Calu3 (cell line): ENCODE measurements around the gene AOAH. TPM values are rescaled to one million over a fixed set of nuclear protein-coding genes. Genes with fewer than 3 reads are reported as not detected.

ENCODE experiments used
- BruUV-seq: library from RNA; stranded (reverse); fragments of 400-500 nt; replicated peaks from 2 replicates; lab custom pipeline; 2021; lab: Mats Ljungman, UMichigan
- CTCF ChIA-PET: fragments of 300-600 bp; sonication (Branson Sonifier 250); formaldehyde crosslinking; loops from one replicate; lab custom pipeline; 2022; ENCODE audit warnings: antibody characterized with exemption; lab: Charles Lee
- DNase-seq: peaks from one replicate; pipeline ENCODE4 v3.0.0; 2022
- H3K27ac Mint-ChIP-seq: one replicate; pipeline ENCODE4 v1.8.0; 2022; ENCODE audit warnings: mixed read lengths; ENCODE audit not compliant: unreplicated experiment
- H3K27me3 Mint-ChIP-seq: one replicate; pipeline ENCODE4 v1.8.0; 2022; ENCODE audit warnings: mixed read lengths; ENCODE audit not compliant: unreplicated experiment
- H3K36me3 Mint-ChIP-seq: one replicate; pipeline ENCODE4 v1.8.0; 2022; ENCODE audit warnings: mild to moderate bottlenecking, moderate library complexity, mixed read lengths; ENCODE audit not compliant: insufficient read depth, unreplicated experiment
- H3K4me1 Mint-ChIP-seq: one replicate; pipeline ENCODE4 v1.8.0; 2022; ENCODE audit warnings: mild to moderate bottlenecking, low read depth, mixed read lengths; ENCODE audit not compliant: unreplicated experiment
- H3K4me3 Mint-ChIP-seq: one replicate; pipeline ENCODE4 v1.8.0; 2022; ENCODE audit warnings: mild to moderate bottlenecking, low read depth, moderate library complexity, mixed read lengths; ENCODE audit not compliant: unreplicated experiment
- H3K9me3 Mint-ChIP-seq: one replicate; pipeline ENCODE4 v1.8.0; 2022; ENCODE audit warnings: low read depth, mixed read lengths; ENCODE audit not compliant: unreplicated experiment
- intact Hi-C: fragments of 100-400 bp; cut with micrococcal nuclease; formaldehyde crosslinking; loops from one replicate; pipeline ENCODE4 v1.10.0; 2022; ENCODE audit not compliant: unreplicated experiment
- total RNA-seq: library from RNA; stranded (reverse); gene quantifications from 2 replicates; pipeline ENCODE4 v1.2.3, GENCODE V29; 2022
- TF ChIP-seq, protein P1 (sequence below): fragments of 200-600 bp; IDR thresholded peaks from one replicate; pipeline ENCODE4 v1.8.0; 2022; ENCODE audit warnings: antibody characterized with exemption; ENCODE audit not compliant: unreplicated experiment

AOAH gene
- total RNA-seq, 1 experiment from 2014 or later: not detected

DNA sequence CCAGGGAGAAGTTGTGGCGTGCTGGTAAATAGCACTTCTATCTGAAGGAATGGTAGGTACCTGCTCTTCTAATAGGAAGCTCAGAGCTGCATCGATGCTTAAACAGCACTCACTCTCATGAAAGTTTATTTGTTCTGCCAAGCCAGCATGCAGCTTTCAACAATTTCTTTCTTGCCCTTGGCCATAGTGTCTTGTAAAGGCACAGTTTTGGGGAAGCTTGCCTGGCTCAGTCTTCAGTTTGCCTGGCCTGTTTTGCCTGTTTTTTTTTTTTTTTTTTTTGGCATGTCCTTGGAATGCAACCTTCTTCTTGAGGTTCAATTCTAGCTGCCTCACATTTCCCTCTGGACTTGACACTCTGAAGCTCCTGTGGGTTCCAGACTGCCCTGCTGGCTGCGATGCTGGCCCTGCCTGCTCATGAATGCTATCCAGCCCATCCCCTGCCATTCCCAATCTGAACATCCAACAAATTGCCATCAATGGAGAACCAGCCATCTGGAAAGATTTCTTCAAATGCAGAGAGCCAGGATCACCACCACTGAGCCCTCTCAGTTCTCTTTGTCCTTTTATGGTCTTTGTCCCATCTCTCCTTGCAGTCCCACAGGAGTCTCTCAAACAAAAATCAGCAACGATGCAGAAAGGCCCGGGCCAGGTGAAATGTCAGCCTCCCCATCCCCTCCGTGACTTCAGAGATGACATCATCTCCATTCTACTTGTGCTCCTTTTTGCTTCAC is 200.8 kb downstream of the AOAH start:
- no peak for DNase-seq
- Mint-ChIP-seq H3K27me3 (peaks cover 12% of the 10 kb centered on the region), H3K27ac (no peak overlapping the region), H3K4me3 (no peak overlapping the region), H3K36me3 (no peaks in the 10 kb centered on the region), H3K4me1 (peaks cover 23% of the 10 kb centered on the region), H3K9me3 (no peaks in the 10 kb centered on the region)
- CTCF ChIA-PET: no interaction called here
- intact Hi-C loops: no loop called here
- BruUV-seq: no TSS peak
- TF ChIP-seq, protein P1, sequence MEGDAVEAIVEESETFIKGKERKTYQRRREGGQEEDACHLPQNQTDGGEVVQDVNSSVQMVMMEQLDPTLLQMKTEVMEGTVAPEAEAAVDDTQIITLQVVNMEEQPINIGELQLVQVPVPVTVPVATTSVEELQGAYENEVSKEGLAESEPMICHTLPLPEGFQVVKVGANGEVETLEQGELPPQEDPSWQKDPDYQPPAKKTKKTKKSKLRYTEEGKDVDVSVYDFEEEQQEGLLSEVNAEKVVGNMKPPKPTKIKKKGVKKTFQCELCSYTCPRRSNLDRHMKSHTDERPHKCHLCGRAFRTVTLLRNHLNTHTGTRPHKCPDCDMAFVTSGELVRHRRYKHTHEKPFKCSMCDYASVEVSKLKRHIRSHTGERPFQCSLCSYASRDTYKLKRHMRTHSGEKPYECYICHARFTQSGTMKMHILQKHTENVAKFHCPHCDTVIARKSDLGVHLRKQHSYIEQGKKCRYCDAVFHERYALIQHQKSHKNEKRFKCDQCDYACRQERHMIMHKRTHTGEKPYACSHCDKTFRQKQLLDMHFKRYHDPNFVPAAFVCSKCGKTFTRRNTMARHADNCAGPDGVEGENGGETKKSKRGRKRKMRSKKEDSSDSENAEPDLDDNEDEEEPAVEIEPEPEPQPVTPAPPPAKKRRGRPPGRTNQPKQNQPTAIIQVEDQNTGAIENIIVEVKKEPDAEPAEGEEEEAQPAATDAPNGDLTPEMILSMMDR: no peak

DNA sequence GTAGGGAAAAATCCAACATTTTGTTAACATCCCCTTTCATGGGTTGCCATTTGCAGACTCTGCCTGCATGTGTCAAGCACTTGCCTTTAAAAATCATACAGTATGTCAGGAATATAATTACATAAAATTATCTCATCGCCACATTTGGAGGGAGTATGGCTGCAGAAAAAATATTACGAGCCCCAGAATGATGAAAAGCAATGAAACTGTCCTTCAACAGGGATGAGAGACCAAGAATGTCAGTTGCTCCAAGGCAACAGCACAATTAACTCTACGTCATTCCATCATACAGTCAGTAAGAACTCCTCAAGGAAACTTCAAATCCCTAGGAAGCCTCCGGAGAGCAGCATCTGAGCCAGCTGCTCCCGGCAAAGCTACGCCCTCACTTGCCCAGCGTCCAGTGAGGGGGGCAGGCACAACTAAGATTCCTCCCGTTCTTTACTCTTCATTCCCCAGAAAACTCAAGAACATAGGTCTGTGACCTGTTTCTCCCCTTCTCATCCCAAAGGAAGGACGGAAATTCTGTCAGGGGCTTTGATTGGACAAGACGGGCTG is 201.8 kb downstream of the AOAH start:
- H3K36me3 Mint-ChIP-seq: no peaks in the 10 kb centered on the region
- no peaks in the 10 kb centered on the region for H3K9me3 Mint-ChIP-seq
- H3K27me3 Mint-ChIP-seq: peaks cover 12% of the 10 kb centered on the region
- CTCF ChIA-PET: interaction anchor here (1.0 kb wide), 1 partner anchor 12 kb away, joined by 4 read pairs; no protein-coding TSS in a partner anchor
- TF ChIP-seq, protein P1: no peak
- BruUV-seq: no TSS peak
- no peak for DNase-seq
- intact Hi-C loops: no loop called here
- no peak overlapping the region for H3K4me3 Mint-ChIP-seq
- no peak overlapping the region for H3K27ac Mint-ChIP-seq
- peaks cover 22% of the 10 kb centered on the region for H3K4me1 Mint-ChIP-seq

DNA sequence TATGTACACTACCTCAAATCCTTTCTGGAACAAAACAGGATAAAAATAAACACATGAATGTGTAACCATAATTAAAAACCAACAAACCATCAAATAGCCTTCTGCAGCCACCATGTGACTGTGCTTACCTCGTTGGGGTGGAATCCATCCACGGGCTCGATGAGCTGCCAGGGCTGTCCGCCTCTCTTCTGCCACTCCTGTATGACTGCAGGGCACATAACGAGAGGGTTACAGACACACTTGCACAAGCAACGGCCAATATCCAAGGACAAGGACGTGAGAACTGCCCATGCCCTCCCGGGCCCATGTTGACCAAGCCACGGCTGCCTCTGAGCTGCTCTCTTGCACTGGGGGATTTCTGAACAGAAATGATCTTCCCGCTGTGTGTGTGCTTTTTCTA is 202.4 kb downstream of the AOAH start:
- TF ChIP-seq, protein P1: no peak
- no peaks in the 10 kb centered on the region for H3K36me3 Mint-ChIP-seq
- peaks cover 12% of the 10 kb centered on the region for H3K27me3 Mint-ChIP-seq
- CTCF ChIA-PET: interaction anchor here (1.0 kb wide), 1 partner anchor 11 kb away, joined by 4 read pairs; no protein-coding TSS in a partner anchor
- intact Hi-C loops: no loop called here
- H3K27ac Mint-ChIP-seq: no peak overlapping the region
- no TSS peak for BruUV-seq
- peaks cover 16% of the 10 kb centered on the region for H3K4me1 Mint-ChIP-seq
- no peaks in the 10 kb centered on the region for H3K9me3 Mint-ChIP-seq
- DNase-seq: no peak
- no peak overlapping the region for H3K4me3 Mint-ChIP-seq

DNA sequence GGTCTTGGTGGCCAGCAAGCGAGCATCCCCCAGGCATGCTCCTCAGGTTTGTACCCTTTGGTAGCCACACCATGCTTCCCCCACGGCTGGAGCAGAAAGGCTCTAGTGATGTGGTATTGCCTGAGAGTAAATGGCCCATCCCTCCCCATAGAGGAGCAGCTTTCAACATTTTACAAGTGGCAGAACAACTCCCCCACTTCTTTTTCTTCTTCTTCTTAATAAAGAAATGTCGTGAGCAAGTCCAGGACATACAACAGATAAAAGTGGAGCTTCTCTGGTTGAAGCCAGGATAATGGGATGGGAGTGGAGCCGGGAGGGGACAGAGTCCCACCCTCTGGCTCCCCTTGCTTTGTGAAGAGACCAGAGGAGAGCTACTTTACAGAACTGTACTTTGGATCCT is 203.2 kb downstream of the AOAH start:
- CTCF ChIA-PET: interaction anchor here (0.6 kb wide), 1 partner anchor 89 kb away, joined by 3 read pairs; no protein-coding TSS in a partner anchor
- no peak overlapping the region for H3K27ac Mint-ChIP-seq
- no peak overlapping the region for H3K4me3 Mint-ChIP-seq
- peaks cover 12% of the 10 kb centered on the region for H3K27me3 Mint-ChIP-seq
- H3K36me3 Mint-ChIP-seq: no peaks in the 10 kb centered on the region
- no peak for DNase-seq
- H3K4me1 Mint-ChIP-seq: peaks cover 12% of the 10 kb centered on the region
- H3K9me3 Mint-ChIP-seq: no peaks in the 10 kb centered on the region
- no TSS peak for BruUV-seq
- intact Hi-C loops: no loop called here
- TF ChIP-seq, protein P1: no peak
